Heart left ventricle (tissue), 13 donors: ENCODE measurements around the gene PLCD1.

ENCODE experiments used
- CTCF ChIP-seq, 12 donors: fragments of 200-600 bp; sonication (generic) in 4 of 12; IDR thresholded peaks; one replicate each; pipeline versions ENCODE4 v1.5.0 to v1.8.0; 2018 to 2022; ENCODE audit warnings: antibody characterized with exemption in 12 of 12, mild to moderate bottlenecking in 5 of 12
- POLR2A ChIP-seq, 2 donors: fragments of 450-650 bp; IDR thresholded peaks; one replicate each; pipeline ENCODE4 v1.6.1; 2017; ENCODE audit warnings: antibody characterized with exemption in 2 of 2, mild to moderate bottlenecking in 2 of 2, moderate library complexity in 2 of 2
- donor health status: ischemic (EF 13 %, LVEDD 7.1; RV severe dilation, severe dysfunction).
- donor health status: DM: no; HTN: yes; CAD: no.
- donor health status: DM: no; HTN: no; CAD: no.
- donor health status: ischemic (EF 25% LVEDD 6.9; RV normal size, moderate dysfunction).
- donor health status: ischemic (EF 25% LVEDD 5.7; RV mildly dilated, moderate dysfunction).
- donor health status: ischemic (EF 35%, LVEDD 5.7; RV mildly dilated, moderate dysfunction).
- donor health status: nonischemic (EF 11% LVEDD 7.7; RV severe dilation, severe dysfunction).
- donor health status: DM: yes; HTN: yes; CAD: no.
- donor health status: PGD.
- donor health status: ischemic (EF 29% LVEDD 5.4; RV normal size, mild dysfunction).
- donor health status: nonischemic (EF 23%, LVEDD 6.1; RV moderate dilation, normal function).

- TF ChIP-seq CTCF (IDR thresholded peaks at IDR 0.05): no peak
- TF ChIP-seq POLR2A (IDR thresholded peaks at IDR 0.05): no peak
These were observed 13.0 kb downstream of the PLCD1 start for GRCh38 chr3:38016410-38016809.
